ENCODE results near the gene RBM48.

Gene RBM48

GRCh38 chr7:92567460-92567859 lies 38.9 kb downstream of the RBM48 start:
- TF ChIP-seq, protein P1, sequence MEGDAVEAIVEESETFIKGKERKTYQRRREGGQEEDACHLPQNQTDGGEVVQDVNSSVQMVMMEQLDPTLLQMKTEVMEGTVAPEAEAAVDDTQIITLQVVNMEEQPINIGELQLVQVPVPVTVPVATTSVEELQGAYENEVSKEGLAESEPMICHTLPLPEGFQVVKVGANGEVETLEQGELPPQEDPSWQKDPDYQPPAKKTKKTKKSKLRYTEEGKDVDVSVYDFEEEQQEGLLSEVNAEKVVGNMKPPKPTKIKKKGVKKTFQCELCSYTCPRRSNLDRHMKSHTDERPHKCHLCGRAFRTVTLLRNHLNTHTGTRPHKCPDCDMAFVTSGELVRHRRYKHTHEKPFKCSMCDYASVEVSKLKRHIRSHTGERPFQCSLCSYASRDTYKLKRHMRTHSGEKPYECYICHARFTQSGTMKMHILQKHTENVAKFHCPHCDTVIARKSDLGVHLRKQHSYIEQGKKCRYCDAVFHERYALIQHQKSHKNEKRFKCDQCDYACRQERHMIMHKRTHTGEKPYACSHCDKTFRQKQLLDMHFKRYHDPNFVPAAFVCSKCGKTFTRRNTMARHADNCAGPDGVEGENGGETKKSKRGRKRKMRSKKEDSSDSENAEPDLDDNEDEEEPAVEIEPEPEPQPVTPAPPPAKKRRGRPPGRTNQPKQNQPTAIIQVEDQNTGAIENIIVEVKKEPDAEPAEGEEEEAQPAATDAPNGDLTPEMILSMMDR (conservative IDR thresholded peaks at IDR 0.05), result no peak
- no peak overlapping the region for H3K27ac ChIP-seq

DNA sequence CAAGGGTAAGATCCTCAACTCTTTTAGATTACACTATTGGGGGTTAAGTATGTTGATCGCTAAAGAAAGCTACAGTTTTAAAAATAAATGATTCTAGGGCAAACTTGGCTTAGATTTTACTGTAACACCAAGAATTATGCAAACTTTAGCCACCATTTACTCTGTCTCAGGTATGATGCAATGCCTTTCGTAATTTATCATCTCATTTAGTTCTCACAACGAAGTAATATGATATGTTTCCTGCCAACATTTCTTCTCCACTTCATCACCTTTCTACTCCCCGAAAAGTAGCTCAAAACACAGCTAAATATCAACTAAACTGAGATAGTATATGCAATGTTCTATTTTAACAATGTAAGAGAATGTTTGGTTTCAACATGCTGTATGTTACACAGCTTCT lies 40.5 kb downstream of the RBM48 start:
- H3K27ac ChIP-seq, result no peak overlapping the region
- TF ChIP-seq, protein P1 (conservative IDR thresholded peaks at IDR 0.05), result no peak

- no peak overlapping the region for H3K27ac ChIP-seq
- TF ChIP-seq, protein P1 (conservative IDR thresholded peaks at IDR 0.05), result no peak
Observed at GRCh38 chr7:92576296-92576695, 47.7 kb downstream of the RBM48 start.

DNA sequence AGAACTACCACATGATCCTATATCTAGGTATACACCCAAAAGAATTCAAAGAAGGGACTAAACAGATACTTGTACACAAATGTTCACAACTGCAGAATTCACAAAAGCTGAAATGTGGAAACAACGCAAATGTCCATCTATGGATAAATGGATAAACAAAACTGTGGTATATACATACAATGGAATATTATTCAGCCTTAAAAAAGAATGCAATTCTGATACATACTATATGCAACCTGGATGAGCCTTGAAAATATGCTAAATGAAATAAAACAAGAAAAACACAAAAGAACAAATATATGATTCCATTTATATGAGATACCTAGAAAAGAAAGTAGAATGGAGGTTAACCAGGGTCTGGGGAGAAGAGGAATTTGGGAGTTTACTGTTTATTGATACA lies 54.4 kb downstream of the RBM48 start:
- H3K27ac ChIP-seq, result no peak overlapping the region

DNA sequence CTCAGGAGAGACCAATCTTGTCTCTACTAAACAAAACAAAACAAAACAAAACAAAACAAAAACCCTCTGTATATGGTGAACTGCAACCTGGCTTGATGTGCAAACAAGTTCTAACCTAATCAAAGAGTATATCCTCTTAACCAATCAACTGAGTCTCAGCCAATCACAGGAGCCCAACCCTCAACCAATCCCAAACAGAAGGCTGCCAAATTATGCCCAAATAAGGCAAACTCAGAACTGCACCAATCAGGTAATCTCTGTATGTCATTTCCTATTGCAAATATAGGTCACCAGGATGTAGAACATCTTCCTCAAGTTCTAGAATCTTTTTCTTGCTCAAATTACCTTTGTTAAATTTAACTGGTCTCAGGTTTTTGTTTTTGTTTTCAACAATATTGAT lies 56.4 kb downstream of the RBM48 start:
- H3K27ac ChIP-seq, result no peak overlapping the region
- TF ChIP-seq, protein P1 (conservative IDR thresholded peaks at IDR 0.05), result no peak

More for the DNA sequence above, 54.4 kb downstream of the RBM48 start:
- TF ChIP-seq, protein P1 (conservative IDR thresholded peaks at IDR 0.05), result no peak

DNA sequence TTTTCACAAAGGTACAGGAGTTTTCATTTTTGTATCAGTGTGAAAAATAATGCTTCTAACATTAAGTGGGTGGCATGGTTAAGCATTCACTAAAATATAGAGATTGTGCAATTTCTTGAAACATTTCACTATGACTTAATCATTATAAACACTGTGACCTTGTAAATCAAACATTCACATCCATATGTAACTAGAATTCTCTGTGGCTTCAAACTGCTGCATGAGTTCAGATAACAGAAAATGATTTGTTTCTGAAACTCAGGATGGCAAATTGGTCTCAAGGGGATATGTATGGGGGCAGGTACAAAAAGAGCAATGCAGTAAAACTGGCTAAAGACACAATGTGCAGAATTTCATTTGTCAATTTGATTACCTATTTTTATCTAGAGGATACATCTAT lies 57.8 kb downstream of the RBM48 start:
- H3K27ac ChIP-seq, result no peak overlapping the region
- TF ChIP-seq, protein P1 (conservative IDR thresholded peaks at IDR 0.05), result no peak

GRCh38 chr7:92586841-92587240 lies 58.2 kb downstream of the RBM48 start:
- TF ChIP-seq, protein P1 (conservative IDR thresholded peaks at IDR 0.05), result no peak
- no peak overlapping the region for H3K27ac ChIP-seq
